ENCODE data around the gene GNAZ.

Gene GNAZ

DNA sequence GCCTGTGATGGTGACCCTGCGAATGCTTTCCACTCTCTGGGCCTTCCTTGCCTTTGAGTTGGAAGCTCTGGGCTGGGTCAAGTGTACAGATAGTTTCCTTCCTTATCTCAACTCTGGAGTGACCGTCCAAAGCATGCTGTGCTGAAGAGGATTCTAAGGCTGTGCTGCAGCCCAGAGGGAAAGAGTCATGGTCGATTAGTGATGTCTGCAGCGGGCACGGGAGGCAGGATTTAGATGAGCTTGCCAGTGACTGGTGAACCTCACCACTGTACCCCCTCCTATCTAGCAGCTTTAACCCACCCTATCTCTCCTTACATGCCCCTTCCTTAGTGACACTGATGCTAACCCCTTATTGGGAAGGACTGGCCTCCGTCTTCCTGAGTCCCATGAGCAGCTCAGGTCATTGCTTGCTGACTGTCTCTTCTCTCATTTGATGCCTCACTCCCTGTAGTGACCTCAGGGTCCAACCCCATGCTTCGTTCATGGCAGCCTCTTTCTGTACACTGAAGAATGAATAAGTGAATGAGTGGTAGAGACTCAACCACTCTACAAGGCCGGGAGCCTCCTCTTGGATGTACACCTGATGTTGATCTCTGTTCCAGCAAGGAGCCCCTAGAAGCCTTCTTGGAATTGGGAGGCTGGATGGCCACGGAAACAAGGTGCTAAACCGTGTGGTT is 6.7 kb downstream of the GNAZ start:
- DNase-seq (ENCODE audit: low read depth), result no peak

DNA sequence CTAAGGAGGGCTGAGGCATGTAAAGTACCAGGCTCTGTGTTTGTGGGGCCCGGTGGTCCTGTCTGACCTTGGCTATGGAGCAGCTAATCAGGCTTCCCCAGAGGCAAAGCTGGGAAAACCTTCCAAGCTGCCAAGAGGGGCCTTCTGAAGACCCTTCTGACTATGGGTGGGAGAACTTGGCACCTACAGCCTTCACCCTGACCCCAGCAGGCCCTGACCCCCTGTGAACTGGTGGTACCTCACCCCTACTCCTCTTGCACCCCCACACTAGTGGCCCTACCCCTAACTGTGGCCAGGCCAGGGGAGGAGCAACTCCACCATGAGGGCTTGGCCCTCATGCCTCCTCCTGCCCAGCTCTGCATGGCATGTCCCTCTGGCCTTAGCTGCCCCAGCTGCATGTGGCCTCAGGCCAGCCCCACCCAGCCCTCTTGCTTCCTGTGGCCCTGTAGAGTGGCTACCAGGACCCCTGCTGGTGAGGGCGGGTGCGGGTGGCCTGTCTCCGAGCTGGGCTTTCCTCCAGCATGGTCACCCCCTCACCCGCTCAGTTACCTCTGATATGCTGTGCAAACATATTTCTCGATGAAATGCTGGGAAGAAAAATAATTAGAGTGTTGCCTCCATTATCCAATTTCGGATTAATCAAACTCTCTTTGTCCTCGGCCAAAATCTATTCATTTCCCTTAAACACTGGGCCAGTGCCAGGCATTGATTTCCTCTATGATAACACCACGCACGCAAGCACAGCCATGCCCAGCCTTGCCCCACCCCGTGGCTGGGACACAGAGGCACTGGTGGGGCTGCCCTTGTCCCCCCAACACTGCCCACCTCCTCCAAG is 7.5 kb downstream of the GNAZ start:
- DNase-seq (ENCODE audit: low read depth), result no peak

DNA sequence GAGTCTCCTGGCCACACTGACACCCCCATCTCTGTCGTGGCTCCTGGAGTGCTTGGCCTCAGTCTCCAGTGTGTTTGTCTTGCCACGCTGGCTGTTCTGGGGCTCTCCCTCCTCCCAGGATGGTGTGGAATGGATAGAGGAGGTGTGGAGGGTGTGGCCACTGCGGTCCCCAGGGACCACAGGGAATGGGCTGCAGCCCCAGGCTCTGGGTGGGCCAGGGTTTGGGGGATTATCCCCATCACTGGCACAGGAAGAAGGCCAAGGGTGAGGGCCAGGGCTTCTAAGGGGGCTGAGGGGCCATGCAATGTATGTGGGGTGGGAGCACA is 8.1 kb downstream of the GNAZ start:
- no peak for DNase-seq (ENCODE audit: low read depth)

DNA sequence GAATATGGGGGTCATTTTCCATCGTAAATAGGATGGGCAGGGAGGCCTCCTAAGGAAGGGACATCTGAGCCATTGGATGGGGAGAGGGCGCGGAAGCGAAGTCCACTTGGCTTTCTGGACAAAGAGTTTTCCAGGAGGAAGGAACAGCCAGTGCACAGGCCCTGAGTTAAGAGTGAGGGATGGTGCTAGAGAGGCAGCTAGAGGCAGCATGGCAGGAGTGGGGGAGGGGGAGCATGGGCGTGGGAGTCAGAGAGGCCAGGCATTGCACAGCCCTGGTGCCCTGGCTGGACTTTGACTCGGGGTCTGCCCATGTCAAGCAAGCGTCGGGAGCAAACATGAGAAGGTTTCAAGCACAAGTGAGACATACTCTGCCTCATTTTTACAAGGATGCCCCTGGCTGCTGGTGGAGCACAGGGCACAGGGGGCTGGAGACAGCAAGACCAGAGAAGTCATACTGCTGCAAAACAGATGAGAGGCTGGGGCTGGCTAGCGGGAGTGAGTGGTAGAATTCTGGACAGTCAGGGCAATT is 9.0 kb downstream of the GNAZ start:
- no peak for DNase-seq (ENCODE audit: low read depth)

DNA sequence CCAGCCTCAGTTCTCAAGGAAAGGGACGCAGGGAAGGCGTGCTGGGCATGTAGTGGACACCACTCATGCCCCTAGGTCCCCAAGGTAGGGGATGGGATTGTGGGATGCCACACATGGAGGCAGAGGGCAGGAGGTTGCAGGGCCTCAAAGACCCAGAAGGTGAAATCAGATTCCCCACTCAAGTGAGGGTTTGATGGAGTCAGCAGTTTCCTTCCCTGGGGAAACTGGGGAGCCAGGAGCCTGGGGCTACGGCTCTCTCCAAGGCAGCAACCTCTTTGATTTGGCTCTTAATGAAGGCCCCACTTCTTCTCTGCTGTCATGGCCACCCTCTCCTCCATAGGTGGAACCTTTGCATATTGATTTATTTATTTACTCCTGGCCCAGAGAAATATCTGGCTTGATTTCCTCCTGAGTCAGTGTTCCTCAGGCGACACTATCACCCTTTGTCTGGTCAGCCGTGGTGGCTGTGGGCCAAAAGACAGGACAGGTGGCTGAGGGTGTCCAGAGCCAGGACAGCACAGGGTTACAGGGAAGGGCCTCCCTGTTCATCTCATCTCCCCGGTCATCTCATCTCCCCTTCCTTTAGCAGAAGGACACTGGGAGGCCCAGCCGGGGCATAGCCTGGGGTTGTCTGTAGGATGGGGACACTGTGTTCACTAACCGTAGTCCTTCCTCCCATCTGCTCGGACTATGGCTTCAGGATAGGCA is 9.6 kb downstream of the GNAZ start:
- no peak for DNase-seq (ENCODE audit: low read depth)

DNA sequence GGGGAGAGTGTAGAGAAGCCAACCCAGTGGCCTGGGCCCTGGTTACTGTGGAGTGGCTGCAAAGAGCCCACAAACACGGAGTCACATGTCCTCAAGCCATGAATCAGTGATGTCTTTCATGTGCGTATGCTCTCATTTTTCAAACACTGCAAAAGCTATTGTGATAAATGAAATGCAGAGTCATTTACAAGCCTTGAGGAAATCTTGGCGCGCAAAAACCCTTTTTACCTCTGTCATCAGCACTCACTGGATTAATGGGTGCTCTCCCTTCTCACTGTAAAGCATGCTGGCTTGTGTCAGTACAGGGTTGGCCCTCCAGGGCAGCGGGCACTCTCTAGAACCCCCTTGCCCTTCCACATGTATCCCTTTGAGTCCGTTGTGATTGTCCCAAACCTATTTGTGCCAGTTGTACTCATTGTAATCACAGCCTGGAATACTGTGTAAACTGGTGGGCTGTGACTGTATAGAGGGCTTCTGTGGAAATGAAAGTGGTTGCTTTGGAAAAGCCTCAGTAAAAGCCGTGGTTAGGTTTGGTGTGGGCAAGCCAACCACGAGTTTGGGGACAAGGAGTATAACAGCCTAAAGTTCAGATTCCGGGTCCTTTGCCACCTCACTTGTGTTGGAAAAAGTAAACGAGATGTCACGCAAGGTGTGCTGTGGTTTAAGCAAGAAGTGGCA is 10.4 kb downstream of the GNAZ start:
- DNase-seq (ENCODE audit: low read depth), result no peak

DNA sequence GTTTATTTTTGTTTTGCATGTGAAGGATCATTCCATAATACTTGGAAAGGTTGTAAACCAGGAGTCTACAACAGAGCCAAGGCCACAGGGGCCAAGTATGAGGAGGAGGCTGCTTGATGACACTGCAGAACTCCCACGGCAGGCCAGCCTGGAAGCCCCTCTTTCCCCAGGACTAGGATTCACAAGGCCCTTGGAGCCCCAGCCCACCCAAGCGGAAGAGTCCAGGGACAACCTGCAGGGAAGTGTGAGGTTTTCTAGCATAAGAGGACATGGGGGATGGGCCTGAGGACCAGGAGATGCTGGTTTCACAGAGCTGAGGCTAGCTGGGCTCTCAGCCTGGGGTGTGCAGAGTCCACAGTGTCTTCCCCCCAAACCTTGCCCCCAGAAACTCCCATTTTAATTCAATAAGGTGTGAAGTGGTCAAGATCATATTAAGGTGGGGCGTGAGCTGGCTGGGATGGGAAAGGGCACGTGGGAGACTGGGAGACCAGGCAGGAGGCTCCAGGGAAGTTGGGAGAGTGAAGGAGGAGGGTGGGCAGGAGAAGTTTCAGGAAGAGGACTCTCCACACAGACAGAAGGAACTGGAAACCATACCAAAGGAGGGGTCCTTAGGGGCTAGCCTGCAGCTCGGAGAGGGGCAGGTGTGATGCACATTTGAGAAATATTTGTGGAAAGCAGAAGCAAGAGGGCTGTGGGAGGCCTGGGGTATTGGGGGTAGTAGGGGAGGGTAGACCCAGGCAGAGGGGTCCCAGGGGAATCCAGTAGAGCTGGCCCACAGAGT is 12.4 kb downstream of the GNAZ start:
- DNase-seq (ENCODE audit: low read depth), result no peak

DNA sequence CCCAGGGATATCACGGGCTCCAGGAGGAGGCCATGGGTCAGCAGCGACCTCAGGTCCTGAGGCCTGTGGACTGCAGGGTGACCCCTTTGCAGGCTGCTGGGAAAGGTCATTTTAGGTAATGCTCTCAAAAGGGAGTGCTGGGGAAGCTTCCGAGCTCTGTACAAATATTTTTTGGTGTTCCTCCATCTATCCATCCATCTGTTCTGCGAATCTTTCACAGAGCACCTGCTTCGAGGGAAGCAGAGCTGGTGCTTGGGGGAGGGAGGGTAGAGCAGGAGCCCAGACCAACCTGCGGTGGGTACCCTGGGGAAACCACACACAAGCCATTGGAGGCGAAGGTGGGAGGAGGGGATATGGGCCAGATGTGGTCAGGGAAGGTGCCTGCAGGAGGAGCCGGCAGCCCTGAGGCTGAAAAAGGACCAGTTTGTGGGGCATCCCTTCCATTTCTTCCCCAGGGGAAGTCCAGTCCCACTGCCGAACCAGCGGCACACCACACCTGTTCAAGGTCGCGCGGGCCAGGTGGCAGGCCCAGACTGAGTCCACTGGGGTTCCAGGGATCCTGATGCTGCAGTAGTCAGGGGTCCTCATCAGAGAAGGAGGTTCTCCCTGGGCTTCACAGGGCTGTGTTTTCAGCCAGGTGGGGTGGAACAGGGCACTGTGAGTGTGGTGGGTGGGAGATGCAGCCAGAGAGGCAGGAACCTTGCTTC is 13.1 kb downstream of the GNAZ start:
- no peak for DNase-seq (ENCODE audit: low read depth)

DNA sequence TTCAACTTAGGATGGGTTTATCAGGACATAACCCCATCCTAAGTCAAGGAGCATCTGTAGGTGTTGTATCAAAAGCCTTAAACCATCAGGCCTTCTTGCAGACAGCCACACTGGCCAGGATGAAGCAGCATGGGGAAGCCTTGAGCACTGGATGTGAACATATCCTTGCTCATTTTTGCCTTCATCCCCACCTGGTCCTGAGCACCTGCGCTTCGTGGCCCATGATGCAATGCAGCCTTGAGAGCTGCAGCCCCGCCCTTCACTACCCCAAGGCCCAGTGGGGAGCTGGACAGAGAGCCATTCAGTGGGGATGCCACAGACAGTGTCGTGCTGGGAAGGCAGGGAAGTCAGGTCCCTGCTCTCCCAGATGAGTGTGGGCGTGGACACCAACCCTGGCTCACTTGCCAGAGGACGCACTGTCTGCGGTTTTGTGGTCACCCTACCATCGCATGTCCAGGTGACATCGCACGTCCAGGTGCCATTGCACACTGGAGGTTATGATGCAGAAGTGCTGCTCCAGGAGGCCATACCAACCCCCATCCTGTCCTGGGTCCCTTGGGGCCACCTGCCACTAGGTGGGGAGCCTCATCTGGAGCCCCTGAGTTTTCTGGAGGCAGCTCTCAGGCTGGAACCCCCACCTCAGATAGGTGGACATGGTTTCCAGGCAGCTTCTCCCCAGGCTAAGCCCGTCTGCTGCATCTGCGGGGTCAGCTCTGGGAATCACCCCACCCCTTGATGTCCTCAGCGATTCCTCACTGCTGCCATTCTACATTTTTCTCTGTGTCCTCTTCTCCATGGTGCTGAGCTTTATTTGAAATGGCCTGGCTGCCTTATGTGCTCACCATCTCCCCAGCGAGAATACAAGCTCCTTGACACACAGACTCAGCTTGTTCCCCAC is 14.4 kb downstream of the GNAZ start:
- no peak for DNase-seq (ENCODE audit: low read depth)

DNA sequence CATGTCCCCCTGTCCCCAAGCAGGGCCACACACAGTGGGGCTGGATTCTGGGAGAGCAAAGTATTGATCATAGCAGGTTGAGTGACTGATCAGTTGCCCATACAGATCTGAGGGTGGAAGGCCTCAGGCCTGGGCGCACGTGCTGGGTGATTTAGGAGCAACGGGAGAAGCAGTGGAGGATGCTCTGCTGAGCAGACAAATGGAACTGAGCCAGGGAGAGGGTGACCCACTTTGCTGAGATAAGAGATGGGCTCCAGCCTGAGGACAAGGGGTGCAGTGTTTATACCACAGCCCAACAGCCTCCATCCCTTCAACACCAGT is 15.0 kb downstream of the GNAZ start:
- no peak for DNase-seq (ENCODE audit: low read depth)

DNA sequence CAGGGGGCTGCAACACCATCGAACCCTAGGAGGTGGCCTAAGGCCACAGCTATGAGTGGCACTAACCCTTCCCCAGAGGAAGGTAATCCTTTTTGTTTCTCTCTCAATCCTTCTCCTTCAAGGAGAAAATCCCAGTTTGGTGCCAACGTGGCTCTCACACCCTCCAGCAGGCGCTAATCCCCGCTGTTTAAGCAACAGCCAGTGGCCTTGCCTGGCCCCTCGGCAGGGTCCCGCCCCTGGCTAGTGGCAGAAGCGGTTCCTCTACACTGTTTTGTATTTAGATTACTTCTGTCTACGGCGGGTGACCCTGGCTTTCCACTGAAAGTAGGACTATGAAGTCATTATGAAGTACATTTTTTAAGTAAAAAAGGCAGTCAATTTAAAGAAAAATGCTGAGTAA is 15.5 kb downstream of the GNAZ start:
- DNase-seq (ENCODE audit: low read depth), result no peak

DNA sequence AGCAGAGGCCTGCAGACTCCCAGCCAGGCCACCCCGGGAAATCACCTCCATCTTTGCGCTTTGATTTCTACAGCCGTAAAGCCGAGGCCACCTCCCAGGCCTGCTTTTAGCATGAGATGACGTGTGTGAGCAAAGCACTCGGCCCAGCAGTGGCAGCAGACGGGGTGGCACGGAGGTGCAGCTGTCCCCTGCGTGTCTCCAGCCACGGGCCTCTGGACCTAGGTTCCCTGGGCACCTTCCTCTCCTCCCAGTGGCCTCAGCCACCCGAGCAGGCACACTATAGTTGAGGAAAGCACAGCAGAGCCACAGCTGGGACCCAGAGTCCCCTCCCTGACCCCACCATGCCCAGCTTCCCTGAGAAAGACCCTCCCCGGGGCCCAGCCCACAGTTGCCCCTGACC is 15.9 kb downstream of the GNAZ start:
- no peak for DNase-seq (ENCODE audit: low read depth)

DNA sequence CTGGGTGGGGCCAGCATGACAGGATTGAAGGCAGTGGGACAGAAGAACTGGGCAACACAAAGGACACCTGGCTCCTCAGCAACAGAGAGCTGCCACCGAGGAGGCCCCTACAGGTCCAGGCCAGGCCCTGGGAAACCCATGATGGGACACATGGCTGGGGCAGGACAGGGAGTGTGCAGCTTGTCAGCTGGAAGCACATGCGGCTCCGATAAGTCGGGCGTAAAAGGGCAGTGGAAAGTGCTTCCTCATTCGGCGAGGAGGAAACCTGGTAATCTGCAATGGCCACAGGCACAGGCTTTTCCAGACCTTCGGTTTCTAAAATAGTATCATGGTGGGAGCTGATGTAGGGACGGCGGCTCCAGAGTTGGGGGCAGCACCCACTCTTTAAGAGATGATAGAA is 16.5 kb downstream of the GNAZ start:
- DNase-seq (ENCODE audit: low read depth), result peak; percentile 48

DNA sequence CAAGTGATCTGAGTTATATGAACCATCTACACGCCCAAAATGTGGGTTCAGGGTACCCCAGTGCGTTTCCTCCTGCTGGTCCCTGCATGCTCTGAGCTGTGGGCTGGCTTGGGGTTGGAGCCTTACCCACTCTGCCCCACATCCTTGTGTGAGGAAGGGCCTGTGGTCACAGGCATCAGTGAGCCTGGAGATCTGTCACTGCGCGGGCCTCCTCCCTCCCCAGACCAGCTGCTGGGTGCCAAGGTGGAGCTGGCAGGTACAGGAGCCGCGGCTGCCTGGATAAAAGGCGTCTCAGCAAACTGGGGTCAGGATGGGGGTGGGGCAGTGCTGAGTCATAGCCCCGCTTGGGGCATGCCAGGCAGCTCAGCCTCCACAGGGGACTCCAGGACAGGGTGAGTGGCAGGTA is 17.9 kb downstream of the GNAZ start:
- peak; percentile 51 for DNase-seq (ENCODE audit: low read depth)

DNA sequence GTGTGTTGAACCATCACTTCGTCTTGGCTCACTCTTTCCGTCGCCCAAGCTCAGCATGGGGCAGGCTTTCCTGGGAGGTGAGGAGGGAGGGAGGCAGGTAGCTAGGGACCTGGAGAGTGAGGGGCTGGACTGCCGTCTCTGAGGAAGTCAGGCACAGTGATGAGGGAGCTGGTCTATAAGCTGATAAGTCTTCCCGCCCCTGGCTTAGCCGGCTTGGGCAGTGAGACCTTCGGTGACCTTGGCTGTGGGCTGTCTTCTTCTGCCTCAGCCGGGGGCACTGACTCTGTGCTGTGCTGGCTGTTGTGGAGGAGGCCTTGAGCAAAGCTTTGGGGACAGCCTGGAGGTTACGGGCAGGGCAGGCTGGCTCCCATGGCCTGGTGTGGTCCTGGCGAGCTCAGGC is 18.7 kb downstream of the GNAZ start:
- no peak for DNase-seq (ENCODE audit: low read depth)

DNA sequence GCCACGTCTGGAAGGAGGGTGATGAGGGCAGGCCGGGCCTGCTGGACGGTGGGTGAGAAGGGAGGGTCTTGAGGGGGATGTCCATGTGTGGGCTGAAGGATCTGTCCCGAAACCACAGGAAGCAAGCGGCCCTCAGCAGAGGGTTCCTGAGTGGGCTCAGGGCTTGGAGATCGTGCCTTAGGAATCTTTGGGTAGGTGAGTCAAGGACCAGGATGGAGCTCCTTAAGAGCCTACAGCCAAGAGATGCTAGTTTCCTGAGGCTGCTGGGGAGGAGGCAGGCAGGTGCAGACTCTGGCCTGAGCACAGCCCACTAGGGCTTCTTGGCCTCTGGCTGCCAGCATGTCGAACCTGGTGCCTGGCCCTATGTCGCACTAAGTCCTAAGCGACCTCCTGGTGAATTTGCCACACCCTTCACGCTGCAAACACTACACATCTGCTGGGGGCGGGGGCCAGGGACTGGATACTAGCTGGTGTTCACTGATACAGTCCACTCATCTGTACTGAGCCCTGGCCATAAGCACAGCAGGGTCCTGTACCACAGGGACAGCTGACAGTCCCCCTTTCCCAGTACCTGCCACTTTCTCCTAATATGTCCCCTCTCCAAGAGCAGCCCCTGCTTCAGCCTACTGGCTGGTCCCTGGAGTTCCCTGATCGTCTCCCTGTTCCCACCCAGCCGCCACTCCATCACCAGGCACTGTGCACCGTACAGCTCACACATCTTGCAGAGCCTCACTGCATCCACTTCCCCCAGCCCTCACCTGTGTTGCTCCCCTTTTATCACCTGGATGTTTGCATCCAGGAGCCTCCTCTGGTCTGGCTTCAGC is 19.5 kb downstream of the GNAZ start:
- no peak for DNase-seq (ENCODE audit: low read depth)

DNA sequence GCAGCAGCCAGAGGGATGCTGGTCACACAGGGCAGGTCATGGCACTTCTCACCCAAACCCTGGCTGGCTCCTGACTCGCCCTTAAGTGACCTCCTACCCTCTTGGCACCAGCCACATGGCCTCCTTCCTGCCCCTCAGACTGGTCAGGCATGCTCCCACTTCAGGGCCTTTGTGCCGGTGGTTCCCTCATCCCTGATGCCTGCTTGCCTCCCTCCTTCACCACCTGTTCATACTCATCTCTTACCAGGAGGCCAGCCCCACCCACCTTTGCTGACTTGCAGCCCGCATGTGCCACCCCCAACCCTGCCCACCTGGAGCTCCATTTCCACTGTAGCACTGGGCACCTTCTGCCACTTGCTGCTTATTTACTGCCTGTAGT is 20.1 kb downstream of the GNAZ start:
- DNase-seq (ENCODE audit: low read depth), result no peak

DNA sequence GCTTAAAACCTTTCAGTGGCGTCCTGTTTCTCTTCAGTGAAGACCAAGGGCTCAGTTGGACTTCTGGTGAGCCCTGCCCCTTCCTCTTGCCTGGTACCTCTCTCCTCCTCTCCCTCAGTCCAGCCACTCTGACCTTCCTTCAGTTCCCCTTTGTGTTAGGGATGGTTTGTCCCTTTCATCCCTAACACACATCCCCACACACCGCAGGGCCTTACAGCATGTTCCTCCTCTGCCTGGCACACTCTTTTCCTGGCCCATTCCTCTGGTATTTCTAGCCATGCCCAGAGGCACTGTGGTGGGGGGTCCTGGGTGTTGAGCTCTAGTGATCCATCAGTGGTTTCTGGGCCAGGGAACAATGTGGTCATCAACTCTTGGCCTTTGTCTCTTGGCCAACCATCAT is 21.4 kb downstream of the GNAZ start:
- DNase-seq (ENCODE audit: low read depth), result no peak

DNA sequence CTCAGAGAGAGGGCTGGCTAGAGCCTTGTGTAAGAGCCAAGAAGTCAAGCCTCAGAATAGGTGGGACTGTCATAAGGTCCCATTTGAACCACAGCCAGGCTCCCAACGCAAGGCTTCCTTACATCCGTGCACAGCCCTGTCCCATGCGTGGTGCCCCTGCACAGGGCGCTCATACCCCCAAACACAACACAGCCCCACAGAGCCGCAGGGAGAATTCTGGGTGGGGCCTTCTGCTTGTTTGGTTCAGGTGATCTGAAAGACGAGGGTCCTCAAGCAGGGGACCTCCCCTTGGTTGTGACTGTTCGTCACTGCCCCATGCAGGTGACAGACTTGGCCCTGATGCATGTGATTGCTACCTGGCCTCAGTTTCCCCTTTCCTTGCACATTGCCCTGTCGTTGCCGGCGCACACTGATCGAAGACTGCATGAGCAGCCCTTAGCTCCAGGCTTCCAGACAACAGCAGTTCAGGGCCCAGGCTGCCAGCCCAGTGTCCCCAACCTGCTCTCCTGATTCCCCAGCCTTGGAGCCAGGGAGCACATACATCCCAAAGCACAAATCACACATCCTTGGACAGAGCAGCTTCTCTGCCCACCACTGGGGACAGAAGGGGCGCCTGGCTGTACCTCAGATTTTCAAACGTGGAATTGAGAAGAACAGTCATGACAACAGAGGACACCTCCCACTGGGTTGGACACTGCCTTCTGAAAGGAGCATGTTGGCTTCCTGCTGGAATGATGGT is 22.1 kb downstream of the GNAZ start:
- DNase-seq (ENCODE audit: low read depth), result no peak
